ENCODE results near the gene PPFIA3. TPM values are rescaled to one million over a fixed set of nuclear protein-coding genes. Genes with fewer than 3 reads are reported as not detected.

PPFIA3 gene
- total RNA-seq, 1 experiment from 2014 or later, result 19.1 TPM

DNA sequence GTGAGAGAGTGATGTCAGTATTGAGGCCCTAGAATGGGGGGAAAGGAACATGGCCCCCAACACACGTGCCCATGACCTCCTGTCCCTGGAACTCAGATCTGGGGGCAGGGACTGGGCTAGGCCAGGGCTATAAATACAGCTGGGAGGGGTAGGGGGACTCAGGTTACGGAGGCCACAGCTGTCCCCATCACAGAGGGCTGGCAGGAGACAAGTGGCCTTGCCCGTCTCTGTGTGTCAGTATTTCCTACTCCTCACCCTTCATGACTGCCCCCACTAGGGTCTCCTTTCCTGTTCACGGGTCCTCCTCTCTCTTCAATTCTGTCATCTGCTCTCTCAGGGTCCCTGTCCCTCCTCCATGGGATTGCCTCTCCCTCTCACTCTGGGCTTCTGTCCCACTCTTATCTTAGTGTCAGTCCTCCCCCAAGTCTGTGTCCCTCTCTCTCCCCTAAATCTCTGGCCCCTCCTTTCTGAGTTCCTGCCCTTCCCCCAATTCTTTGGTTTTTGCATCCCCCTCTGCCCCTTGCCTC, 36.5 kb downstream of the PPFIA3 start:
- Histone ChIP-seq H4K20me1 (ENCODE audit: control insufficient read depth, insufficient read depth, insufficient read length) (no peaks in the 10 kb centered on the region), H2BK15ac (ENCODE audit: low read depth, low read length) (no peak overlapping the region), H3K9ac (ENCODE audit: extremely low read depth, insufficient read length, low read length) (no peak overlapping the region), H4K5ac (ENCODE audit: insufficient read length, low read depth, low read length) (no peak overlapping the region), H3K4me2 (ENCODE audit: insufficient read depth, insufficient read length, low read length) (peak overlapping the region; percentile 14), H3K79me1 (ENCODE audit: insufficient read depth, low read depth, low read length, poor library complexity, severe bottlenecking) (no peaks in the 10 kb centered on the region), H3K4ac (ENCODE audit: low read depth, low read length) (no peak overlapping the region), H4K91ac (ENCODE audit: insufficient read length, low read depth, low read length) (no peak overlapping the region), H3K23me2 (ENCODE audit: insufficient read length, low read depth, low read length, poor library complexity, severe bottlenecking) (peaks cover 17% of the 10 kb centered on the region), H2AK5ac (ENCODE audit: insufficient read length, low read length) (no peak overlapping the region), H2AFZ (ENCODE audit: low read length) (no peak overlapping the region), H2BK20ac (ENCODE audit: low read depth, low read length, poor library complexity, severe bottlenecking) (no peak overlapping the region), H3K4me1 (ENCODE audit: insufficient read depth, low read length) (peaks cover 7% of the 10 kb centered on the region; the same call in 1 of the 2 replicates), H3K27ac (ENCODE audit: insufficient read length, low read depth, low read length) (no peak overlapping the region), H3K27me3 (ENCODE audit: insufficient read depth, low read length) (no peaks in the 10 kb centered on the region; the same call in 1 of the 2 replicates), H3K56ac (ENCODE audit: insufficient read length, low read depth, low read length) (no peak overlapping the region), H2BK120ac (ENCODE audit: low read depth, low read length, poor library complexity, severe bottlenecking) (no peak overlapping the region), H3K9me3 (ENCODE audit: control insufficient read depth, low read depth, low read length) (no peaks in the 10 kb centered on the region), H2BK12ac (ENCODE audit: insufficient read length, low read depth, low read length) (no peak overlapping the region), H4K8ac (replicated peaks; ENCODE audit: insufficient read length, low read depth, low read length) (no peak overlapping the region), H3T11ph (ENCODE audit: low read length) (no peak overlapping the region), H3K79me2 (ENCODE audit: insufficient read depth, low read length) (no peaks in the 10 kb centered on the region), H2BK5ac (ENCODE audit: insufficient read length, low read length) (no peak overlapping the region), H3K23ac (ENCODE audit: insufficient read length, low read depth, low read length) (no peak overlapping the region), H3K14ac (ENCODE audit: insufficient read depth, low read length) (no peak overlapping the region), H3K18ac (ENCODE audit: insufficient read length, low read depth, low read length) (no peak overlapping the region)
- H3K4me1 Mint-ChIP-seq, result peaks cover 20 to 50% of the 10 kb centered on the region in 2 experiments
- peaks cover 0 to 12% (median 0%) of the 10 kb centered on the region in 3 experiments; a peak in 3 of 7 replicates for H3K36me3 Mint-ChIP-seq (ENCODE audit: insufficient read depth in 1 of 3, low read depth in 3 of 3)
- H3K27me3 Mint-ChIP-seq (ENCODE audit: low read depth), result peaks cover 54% of the 10 kb centered on the region
- no CpG with 5 or more reads among the region's 4 CpGs for WGBS (ENCODE audit: extremely low coverage, insufficient read length, low lambda C conversion rate)
- H3K27ac Mint-ChIP-seq, result peak overlapping the region in 1 of 3 experiments; percentile 56; a peak in 1 of 7 replicates
- DNase-seq, result peak; percentile 56
- peaks cover 0 to 6% of the 10 kb centered on the region in 2 experiments; a peak in 3 of 5 replicates for H3K9me3 Mint-ChIP-seq
- TF ChIP-seq, protein P1, sequence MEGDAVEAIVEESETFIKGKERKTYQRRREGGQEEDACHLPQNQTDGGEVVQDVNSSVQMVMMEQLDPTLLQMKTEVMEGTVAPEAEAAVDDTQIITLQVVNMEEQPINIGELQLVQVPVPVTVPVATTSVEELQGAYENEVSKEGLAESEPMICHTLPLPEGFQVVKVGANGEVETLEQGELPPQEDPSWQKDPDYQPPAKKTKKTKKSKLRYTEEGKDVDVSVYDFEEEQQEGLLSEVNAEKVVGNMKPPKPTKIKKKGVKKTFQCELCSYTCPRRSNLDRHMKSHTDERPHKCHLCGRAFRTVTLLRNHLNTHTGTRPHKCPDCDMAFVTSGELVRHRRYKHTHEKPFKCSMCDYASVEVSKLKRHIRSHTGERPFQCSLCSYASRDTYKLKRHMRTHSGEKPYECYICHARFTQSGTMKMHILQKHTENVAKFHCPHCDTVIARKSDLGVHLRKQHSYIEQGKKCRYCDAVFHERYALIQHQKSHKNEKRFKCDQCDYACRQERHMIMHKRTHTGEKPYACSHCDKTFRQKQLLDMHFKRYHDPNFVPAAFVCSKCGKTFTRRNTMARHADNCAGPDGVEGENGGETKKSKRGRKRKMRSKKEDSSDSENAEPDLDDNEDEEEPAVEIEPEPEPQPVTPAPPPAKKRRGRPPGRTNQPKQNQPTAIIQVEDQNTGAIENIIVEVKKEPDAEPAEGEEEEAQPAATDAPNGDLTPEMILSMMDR (conservative IDR thresholded peaks at IDR 0.05), result no peak
- peak overlapping the region in 1 of 2 experiments; percentile 67; a peak in 2 of 5 replicates for H3K4me3 Mint-ChIP-seq
